H1 (cell line): ENCODE results near the gene UROS. TPM values are rescaled to one million over a fixed set of nuclear protein-coding genes. Genes with fewer than 3 reads are reported as not detected.

Experiments used
- BRCA1 ChIP-seq: IDR thresholded peaks from 2 replicates; pipeline ENCODE4 v1.6.1; 2012; ENCODE audit warnings: low read depth, low read length, improper control_type of control experiment
- EP300 ChIP-seq, 2 experiments: IDR thresholded peaks; 1 replicate in 1 of 2; 2 replicates in 1 of 2; pipeline ENCODE4 v1.6.1; 2011 to 2012; ENCODE audit warnings: low read depth in 2 of 2, low read length in 2 of 2, mild to moderate bottlenecking in 2 of 2, borderline replicate concordance in 1 of 2, inconsistent platforms in 1 of 2, moderate library complexity in 1 of 2
- EZH2 ChIP-seq: fragments of 200-600 bp; sonication (generic); IDR thresholded peaks from 2 replicates; pipeline ENCODE4 v1.7.1; 2012; ENCODE audit warnings: low read depth, mild to moderate bottlenecking, moderate library complexity, low read length, inconsistent platforms; ENCODE audit not compliant: severe bottlenecking
- JUN ChIP-seq: IDR thresholded peaks from 2 replicates; pipeline ENCODE4 v1.6.1; 2011; ENCODE audit warnings: low read depth, mild to moderate bottlenecking, improper control_type of control experiment, low read length
- SIX5 ChIP-seq: IDR thresholded peaks from 2 replicates; pipeline ENCODE4 v1.6.1; 2011; ENCODE audit warnings: mild to moderate bottlenecking, low read depth, low read length
- YY1 ChIP-seq: IDR thresholded peaks from 2 replicates; pipeline ENCODE4 v1.6.1; 2011; ENCODE audit warnings: low read depth, mild to moderate bottlenecking, low read length
- polyA plus RNA-seq, 7 experiments: library from polyadenylated mRNA; depleted of rRNA in 3 of 7; stranded (reverse) in 5 of 7; unstranded in 2 of 7; fragments of >200 nt in 5 of 7; fragments of 200-250 nt in 2 of 7; gene quantifications; 1 replicate in 5 of 7; 2 replicates in 1 of 7; 4 replicates in 1 of 7; pipeline versions ENCODE4 v1.2.1 to v1.2.3, GENCODE V29; 2011 to 2013; ENCODE audit warnings: missing spikeins in 2 of 7, mixed read lengths in 2 of 7
- total RNA-seq: library from RNA; stranded (reverse); fragmentation: NEBNext Ultra II Directional; extraction: Animal tissue kit (Norgen Biotek cat#: 25700); gene quantifications from 2 replicates; pipeline ENCODE4 v1.2.1, GENCODE V29; 2021
- TF ChIP-seq, protein P1 (sequence below): fragments of 300-600 bp; sonication (generic); IDR thresholded peaks from 2 replicates; pipeline ENCODE4 v1.7.1; 2012; ENCODE audit warnings: low read length, moderate library complexity, mild to moderate bottlenecking, inconsistent platforms; ENCODE audit not compliant: insufficient replicate concordance
- TF ChIP-seq, protein P2 (sequence below): IDR thresholded peaks from 2 replicates; pipeline ENCODE4 v1.6.1; 2011; ENCODE audit warnings: low read depth, mild to moderate bottlenecking, low read length; ENCODE audit not compliant: insufficient read depth
- TF ChIP-seq, protein P3 (sequence below): IDR thresholded peaks from 2 replicates; pipeline ENCODE4 v1.6.1; 2012; ENCODE audit warnings: inconsistent platforms

Gene UROS
- total and polyA plus RNA-seq, 2 of the 8 experiments (the other 6 are each of a cell fraction or from before 2014, with no cell fraction given), result 45.6 to 58.0 TPM

DNA sequence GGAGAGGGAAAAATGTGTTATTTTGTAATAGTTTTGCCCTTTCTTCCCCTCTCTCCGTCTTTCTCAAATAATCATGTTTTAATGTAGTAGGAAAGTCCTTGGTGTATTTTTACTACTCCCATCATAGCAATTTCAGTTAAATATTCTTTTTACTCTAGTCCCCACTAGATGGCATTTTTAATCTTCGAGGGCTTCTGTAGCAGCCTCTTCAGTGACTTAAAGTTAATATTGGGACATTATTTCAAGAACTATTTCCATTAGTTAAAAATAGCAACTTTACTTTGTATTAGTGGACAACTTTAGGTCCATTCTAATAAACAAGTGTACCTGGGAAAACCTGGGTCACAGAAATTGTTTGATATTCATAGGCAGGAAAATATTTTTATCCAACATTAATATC lies 80.6 kb downstream of the UROS start (continued):
- TF ChIP-seq, protein P1, sequence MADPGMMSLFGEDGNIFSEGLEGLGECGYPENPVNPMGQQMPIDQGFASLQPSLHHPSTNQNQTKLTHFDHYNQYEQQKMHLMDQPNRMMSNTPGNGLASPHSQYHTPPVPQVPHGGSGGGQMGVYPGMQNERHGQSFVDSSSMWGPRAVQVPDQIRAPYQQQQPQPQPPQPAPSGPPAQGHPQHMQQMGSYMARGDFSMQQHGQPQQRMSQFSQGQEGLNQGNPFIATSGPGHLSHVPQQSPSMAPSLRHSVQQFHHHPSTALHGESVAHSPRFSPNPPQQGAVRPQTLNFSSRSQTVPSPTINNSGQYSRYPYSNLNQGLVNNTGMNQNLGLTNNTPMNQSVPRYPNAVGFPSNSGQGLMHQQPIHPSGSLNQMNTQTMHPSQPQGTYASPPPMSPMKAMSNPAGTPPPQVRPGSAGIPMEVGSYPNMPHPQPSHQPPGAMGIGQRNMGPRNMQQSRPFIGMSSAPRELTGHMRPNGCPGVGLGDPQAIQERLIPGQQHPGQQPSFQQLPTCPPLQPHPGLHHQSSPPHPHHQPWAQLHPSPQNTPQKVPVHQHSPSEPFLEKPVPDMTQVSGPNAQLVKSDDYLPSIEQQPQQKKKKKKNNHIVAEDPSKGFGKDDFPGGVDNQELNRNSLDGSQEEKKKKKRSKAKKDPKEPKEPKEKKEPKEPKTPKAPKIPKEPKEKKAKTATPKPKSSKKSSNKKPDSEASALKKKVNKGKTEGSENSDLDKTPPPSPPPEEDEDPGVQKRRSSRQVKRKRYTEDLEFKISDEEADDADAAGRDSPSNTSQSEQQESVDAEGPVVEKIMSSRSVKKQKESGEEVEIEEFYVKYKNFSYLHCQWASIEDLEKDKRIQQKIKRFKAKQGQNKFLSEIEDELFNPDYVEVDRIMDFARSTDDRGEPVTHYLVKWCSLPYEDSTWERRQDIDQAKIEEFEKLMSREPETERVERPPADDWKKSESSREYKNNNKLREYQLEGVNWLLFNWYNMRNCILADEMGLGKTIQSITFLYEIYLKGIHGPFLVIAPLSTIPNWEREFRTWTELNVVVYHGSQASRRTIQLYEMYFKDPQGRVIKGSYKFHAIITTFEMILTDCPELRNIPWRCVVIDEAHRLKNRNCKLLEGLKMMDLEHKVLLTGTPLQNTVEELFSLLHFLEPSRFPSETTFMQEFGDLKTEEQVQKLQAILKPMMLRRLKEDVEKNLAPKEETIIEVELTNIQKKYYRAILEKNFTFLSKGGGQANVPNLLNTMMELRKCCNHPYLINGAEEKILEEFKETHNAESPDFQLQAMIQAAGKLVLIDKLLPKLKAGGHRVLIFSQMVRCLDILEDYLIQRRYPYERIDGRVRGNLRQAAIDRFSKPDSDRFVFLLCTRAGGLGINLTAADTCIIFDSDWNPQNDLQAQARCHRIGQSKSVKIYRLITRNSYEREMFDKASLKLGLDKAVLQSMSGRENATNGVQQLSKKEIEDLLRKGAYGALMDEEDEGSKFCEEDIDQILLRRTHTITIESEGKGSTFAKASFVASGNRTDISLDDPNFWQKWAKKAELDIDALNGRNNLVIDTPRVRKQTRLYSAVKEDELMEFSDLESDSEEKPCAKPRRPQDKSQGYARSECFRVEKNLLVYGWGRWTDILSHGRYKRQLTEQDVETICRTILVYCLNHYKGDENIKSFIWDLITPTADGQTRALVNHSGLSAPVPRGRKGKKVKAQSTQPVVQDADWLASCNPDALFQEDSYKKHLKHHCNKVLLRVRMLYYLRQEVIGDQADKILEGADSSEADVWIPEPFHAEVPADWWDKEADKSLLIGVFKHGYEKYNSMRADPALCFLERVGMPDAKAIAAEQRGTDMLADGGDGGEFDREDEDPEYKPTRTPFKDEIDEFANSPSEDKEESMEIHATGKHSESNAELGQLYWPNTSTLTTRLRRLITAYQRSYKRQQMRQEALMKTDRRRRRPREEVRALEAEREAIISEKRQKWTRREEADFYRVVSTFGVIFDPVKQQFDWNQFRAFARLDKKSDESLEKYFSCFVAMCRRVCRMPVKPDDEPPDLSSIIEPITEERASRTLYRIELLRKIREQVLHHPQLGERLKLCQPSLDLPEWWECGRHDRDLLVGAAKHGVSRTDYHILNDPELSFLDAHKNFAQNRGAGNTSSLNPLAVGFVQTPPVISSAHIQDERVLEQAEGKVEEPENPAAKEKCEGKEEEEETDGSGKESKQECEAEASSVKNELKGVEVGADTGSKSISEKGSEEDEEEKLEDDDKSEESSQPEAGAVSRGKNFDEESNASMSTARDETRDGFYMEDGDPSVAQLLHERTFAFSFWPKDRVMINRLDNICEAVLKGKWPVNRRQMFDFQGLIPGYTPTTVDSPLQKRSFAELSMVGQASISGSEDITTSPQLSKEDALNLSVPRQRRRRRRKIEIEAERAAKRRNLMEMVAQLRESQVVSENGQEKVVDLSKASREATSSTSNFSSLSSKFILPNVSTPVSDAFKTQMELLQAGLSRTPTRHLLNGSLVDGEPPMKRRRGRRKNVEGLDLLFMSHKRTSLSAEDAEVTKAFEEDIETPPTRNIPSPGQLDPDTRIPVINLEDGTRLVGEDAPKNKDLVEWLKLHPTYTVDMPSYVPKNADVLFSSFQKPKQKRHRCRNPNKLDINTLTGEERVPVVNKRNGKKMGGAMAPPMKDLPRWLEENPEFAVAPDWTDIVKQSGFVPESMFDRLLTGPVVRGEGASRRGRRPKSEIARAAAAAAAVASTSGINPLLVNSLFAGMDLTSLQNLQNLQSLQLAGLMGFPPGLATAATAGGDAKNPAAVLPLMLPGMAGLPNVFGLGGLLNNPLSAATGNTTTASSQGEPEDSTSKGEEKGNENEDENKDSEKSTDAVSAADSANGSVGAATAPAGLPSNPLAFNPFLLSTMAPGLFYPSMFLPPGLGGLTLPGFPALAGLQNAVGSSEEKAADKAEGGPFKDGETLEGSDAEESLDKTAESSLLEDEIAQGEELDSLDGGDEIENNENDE, result no peak
- TF ChIP-seq, protein P2, sequence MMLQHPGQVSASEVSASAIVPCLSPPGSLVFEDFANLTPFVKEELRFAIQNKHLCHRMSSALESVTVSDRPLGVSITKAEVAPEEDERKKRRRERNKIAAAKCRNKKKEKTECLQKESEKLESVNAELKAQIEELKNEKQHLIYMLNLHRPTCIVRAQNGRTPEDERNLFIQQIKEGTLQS, result no peak
- TF ChIP-seq BRCA1 (no peak), YY1 (no peak), SIX5 (no peak), JUN (no peak), EZH2 (no peak), EP300 (IDR thresholded peaks at IDR 0.05; ENCODE audit: borderline replicate concordance in 1 of 2, low read depth in 2 of 2, low read length in 2 of 2) (no peak)
- TF ChIP-seq, protein P3, sequence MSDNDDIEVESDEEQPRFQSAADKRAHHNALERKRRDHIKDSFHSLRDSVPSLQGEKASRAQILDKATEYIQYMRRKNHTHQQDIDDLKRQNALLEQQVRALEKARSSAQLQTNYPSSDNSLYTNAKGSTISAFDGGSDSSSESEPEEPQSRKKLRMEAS, result no peak
